T-helper 2 cell (primary cell): ENCODE data around the gene TMEM45A.
A peak's percentile ranks its signal among the peaks of the same experiment; 100 is the strongest.
"Not testable (repeated sequence)": the region's sequence is repeated elsewhere in the genome, so short reads cannot be mapped to it uniquely, and the experiment has no call there.

ENCODE experiments used
- DNase-seq, 5 experiments: peaks; one replicate each; pipeline versions ENCODE4 v3.0.0 to v3.0.0-alpha.2; 2012 to 2022
- total RNA-seq, 2 donors: gene quantifications; one replicate each; lab custom pipeline; 2026; lab: John Stamatoyannopoulos, UW

Gene TMEM45A
- total RNA-seq, result 0 to 0.13 reads per million in 2 donors

GRCh38 chr3:100492059-100493006 lies at the start of gene TMEM45A:
TSS of gene TMEM45A (plus strand) at chr3:100492619. CDS start at chr3:100555212, 62,593 bp downstream.
- DNase-seq, result peak; percentile 37 to 85 (median 52)

- DNase-seq, result no peak
Measured at GRCh38 chr3:100443690-100444089, 48.7 kb upstream of the TMEM45A start.

GRCh38 chr3:100447067-100447466 lies 45.4 kb upstream of the TMEM45A start:
- DNase-seq, result not testable (repeated sequence)

GRCh38 chr3:100448079-100448478 lies 44.3 kb upstream of the TMEM45A start:
- DNase-seq, result no peak

GRCh38 chr3:100449214-100449613 lies 43.2 kb upstream of the TMEM45A start:
- no peak for DNase-seq

- no peak for DNase-seq
Measured at GRCh38 chr3:100454677-100455076, 37.7 kb upstream of the TMEM45A start.

GRCh38 chr3:100455841-100456550 lies 36.4 kb upstream of the TMEM45A start:
- DNase-seq, result peak in 1 of 5 experiments; percentile 8

GRCh38 chr3:100456745-100457144 lies 35.7 kb upstream of the TMEM45A start:
- DNase-seq, result no peak

- DNase-seq, result no peak
Measured at GRCh38 chr3:100457811-100458210, 34.6 kb upstream of the TMEM45A start.

GRCh38 chr3:100458814-100459213 lies 33.6 kb upstream of the TMEM45A start:
- DNase-seq, result no peak

GRCh38 chr3:100463002-100463401 lies 29.4 kb upstream of the TMEM45A start:
- DNase-seq, result peak in 1 of 5 experiments; percentile 57

GRCh38 chr3:100463646-100464155 lies 28.7 kb upstream of the TMEM45A start:
- no peak for DNase-seq

- peak in 1 of 5 experiments; percentile 31 for DNase-seq
Measured at GRCh38 chr3:100465892-100466777, 26.3 kb upstream of the TMEM45A start.

- DNase-seq, result no peak
Measured at GRCh38 chr3:100467133-100467532, 25.3 kb upstream of the TMEM45A start.

- no peak for DNase-seq
Measured at GRCh38 chr3:100468676-100469075, 23.7 kb upstream of the TMEM45A start.

- no peak for DNase-seq
Measured at GRCh38 chr3:100470951-100471350, 21.5 kb upstream of the TMEM45A start.

- DNase-seq, result no peak
Measured at GRCh38 chr3:100471444-100471843, 21.0 kb upstream of the TMEM45A start.

GRCh38 chr3:100477851-100478360 lies 14.5 kb upstream of the TMEM45A start:
- not testable (repeated sequence) for DNase-seq

- DNase-seq, result not testable (repeated sequence)
Measured at GRCh38 chr3:100478521-100478920, 13.9 kb upstream of the TMEM45A start.

GRCh38 chr3:100480081-100480480 lies 12.3 kb upstream of the TMEM45A start:
- no peak for DNase-seq

- DNase-seq, result no peak
Measured at GRCh38 chr3:100482176-100482575, 10.2 kb upstream of the TMEM45A start.

GRCh38 chr3:100483529-100483928 lies 8.9 kb upstream of the TMEM45A start:
- no peak for DNase-seq
